VCaP (cell line): Measurements from ENCODE around the gene SYPL1.

Source experiments
- H3K27ac ChIP-seq: fragments of 450-650 bp; 2 replicates; pipeline ENCODE4 v1.5.1; 2017
- CTCF ChIP-seq: fragments of 450-650 bp; conservative IDR thresholded peaks from 2 replicates; pipeline ENCODE4 v1.5.1; 2017; ENCODE audit warnings: mild to moderate bottlenecking, moderate library complexity

Gene SYPL1

GRCh38 chr7:106128836-106129235, 16.7 kb upstream of the SYPL1 start:
- H3K27ac ChIP-seq: no peak overlapping the region

GRCh38 chr7:106127984-106128780, 16.1 kb upstream of the SYPL1 start:
- TF ChIP-seq CTCF: no peak
- no peak overlapping the region for H3K27ac ChIP-seq

More at GRCh38 chr7:106128836-106129235, 16.7 kb upstream of the SYPL1 start:
- no peak for TF ChIP-seq CTCF

GRCh38 chr7:106126170-106126938, 14.2 kb upstream of the SYPL1 start:
- H3K27ac ChIP-seq: no peak overlapping the region
- no peak for TF ChIP-seq CTCF

GRCh38 chr7:106125417-106125816, 13.3 kb upstream of the SYPL1 start:
- TF ChIP-seq CTCF: no peak
- no peak overlapping the region for H3K27ac ChIP-seq

GRCh38 chr7:106124186-106124585, 12.1 kb upstream of the SYPL1 start:
- H3K27ac ChIP-seq: no peak overlapping the region
- no peak for TF ChIP-seq CTCF

- TF ChIP-seq CTCF: no peak
- no peak overlapping the region for H3K27ac ChIP-seq
Measured at GRCh38 chr7:106122713-106123112, 10.6 kb upstream of the SYPL1 start.

GRCh38 chr7:106121189-106121810, 9.2 kb upstream of the SYPL1 start:
- no peak for TF ChIP-seq CTCF

More at GRCh38 chr7:106121189-106121810, 9.2 kb upstream of the SYPL1 start:
- no peak overlapping the region for H3K27ac ChIP-seq
